ENCODE measurements around the gene ENOX2.

ENOX2 gene

DNA sequence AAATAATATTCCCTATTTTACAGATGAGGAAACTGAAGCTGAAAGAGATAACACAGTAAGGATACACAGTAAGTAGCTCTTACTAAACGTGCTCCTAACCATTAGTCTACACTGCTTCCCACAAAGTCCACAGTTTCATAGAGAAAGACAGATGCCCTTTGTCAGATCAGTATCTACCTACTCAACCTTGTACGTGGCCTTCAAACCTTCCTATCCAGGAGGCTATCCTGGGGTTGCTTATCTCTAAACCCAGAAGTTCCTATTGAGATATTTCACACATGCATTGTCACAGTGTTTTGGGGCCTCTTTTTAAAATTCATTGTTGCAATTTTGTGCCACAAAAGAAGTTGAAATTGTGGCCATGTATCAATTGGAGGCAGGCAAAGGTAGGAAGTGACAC lies 208.0 kb downstream of the ENOX2 start:
- H3K4me1 ChIP-seq (ENCODE audit: control insufficient read depth in 1 of 2, insufficient read depth in 1 of 2, low read depth in 1 of 2, low read length in 1 of 2), result no peaks in the 10 kb centered on the region
- no peak overlapping the region for H3K27ac ChIP-seq
- TF ChIP-seq, protein P1, sequence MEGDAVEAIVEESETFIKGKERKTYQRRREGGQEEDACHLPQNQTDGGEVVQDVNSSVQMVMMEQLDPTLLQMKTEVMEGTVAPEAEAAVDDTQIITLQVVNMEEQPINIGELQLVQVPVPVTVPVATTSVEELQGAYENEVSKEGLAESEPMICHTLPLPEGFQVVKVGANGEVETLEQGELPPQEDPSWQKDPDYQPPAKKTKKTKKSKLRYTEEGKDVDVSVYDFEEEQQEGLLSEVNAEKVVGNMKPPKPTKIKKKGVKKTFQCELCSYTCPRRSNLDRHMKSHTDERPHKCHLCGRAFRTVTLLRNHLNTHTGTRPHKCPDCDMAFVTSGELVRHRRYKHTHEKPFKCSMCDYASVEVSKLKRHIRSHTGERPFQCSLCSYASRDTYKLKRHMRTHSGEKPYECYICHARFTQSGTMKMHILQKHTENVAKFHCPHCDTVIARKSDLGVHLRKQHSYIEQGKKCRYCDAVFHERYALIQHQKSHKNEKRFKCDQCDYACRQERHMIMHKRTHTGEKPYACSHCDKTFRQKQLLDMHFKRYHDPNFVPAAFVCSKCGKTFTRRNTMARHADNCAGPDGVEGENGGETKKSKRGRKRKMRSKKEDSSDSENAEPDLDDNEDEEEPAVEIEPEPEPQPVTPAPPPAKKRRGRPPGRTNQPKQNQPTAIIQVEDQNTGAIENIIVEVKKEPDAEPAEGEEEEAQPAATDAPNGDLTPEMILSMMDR (IDR thresholded peaks at IDR 0.05), result no peak
- no peaks in the 10 kb centered on the region for H3K27me3 ChIP-seq
- no peaks in the 10 kb centered on the region for H3K36me3 ChIP-seq
- H3K9me3 ChIP-seq, result no peaks in the 10 kb centered on the region
- H3K4me3 ChIP-seq (ENCODE audit: low read depth in 1 of 2, low read length in 1 of 2), result no peak overlapping the region

DNA sequence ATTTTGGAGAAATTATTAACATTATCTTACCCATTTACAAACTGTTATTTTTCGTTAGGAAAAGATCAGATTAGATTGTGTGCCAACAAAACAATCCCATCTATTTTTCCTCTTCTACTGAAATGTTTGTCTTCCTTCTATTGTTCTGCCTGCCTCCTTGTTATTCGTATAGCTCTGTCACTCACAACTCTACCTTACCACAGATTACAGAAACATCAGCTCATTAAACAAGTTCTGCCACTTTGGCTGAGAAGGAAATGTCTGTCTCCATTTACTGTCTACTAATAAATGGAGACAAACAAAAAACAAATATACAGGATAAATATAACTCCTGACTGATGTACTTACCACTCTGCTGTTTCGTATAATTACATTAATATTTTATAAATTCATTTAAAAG lies 211.4 kb downstream of the ENOX2 start:
- Histone ChIP-seq H3K27ac (no peak overlapping the region), H3K4me3 (ENCODE audit: low read depth in 1 of 2, low read length in 1 of 2) (no peak overlapping the region), H3K27me3 (no peaks in the 10 kb centered on the region), H3K9me3 (no peaks in the 10 kb centered on the region), H3K4me1 (ENCODE audit: control insufficient read depth in 1 of 2, insufficient read depth in 1 of 2, low read depth in 1 of 2, low read length in 1 of 2) (peaks cover 2 to 7% of the 10 kb centered on the region in 2 experiments), H3K36me3 (no peaks in the 10 kb centered on the region)
- TF ChIP-seq, protein P1 (IDR thresholded peaks at IDR 0.05), result no peak

DNA sequence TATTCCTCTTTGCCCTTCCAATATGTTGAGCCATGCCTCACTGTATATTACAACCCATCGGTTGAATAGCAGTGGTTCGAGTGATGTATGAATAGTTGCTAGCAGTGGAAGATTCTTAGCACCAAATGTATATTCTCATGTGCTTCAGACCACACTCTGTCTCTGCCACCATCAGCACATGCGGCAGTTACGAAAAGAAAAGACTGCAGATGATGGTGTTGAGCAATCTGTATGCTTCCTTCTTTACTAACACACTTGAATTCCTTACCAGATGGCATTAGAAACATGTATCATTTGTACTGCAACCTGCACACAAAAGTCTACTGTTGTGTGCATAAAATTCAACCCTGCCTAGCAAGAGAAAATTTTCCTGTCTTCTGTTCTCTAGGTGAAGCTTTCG lies 214.6 kb downstream of the ENOX2 start:
- TF ChIP-seq, protein P1 (IDR thresholded peaks at IDR 0.05), result no peak
- H3K4me3 ChIP-seq (ENCODE audit: low read depth in 1 of 2, low read length in 1 of 2), result no peak overlapping the region
- H3K27me3 ChIP-seq, result no peaks in the 10 kb centered on the region
- peaks cover 2 to 7% of the 10 kb centered on the region in 2 experiments for H3K4me1 ChIP-seq (ENCODE audit: control insufficient read depth in 1 of 2, insufficient read depth in 1 of 2, low read depth in 1 of 2, low read length in 1 of 2)
- H3K36me3 ChIP-seq, result no peaks in the 10 kb centered on the region
- no peak overlapping the region for H3K27ac ChIP-seq
- no peaks in the 10 kb centered on the region for H3K9me3 ChIP-seq

DNA sequence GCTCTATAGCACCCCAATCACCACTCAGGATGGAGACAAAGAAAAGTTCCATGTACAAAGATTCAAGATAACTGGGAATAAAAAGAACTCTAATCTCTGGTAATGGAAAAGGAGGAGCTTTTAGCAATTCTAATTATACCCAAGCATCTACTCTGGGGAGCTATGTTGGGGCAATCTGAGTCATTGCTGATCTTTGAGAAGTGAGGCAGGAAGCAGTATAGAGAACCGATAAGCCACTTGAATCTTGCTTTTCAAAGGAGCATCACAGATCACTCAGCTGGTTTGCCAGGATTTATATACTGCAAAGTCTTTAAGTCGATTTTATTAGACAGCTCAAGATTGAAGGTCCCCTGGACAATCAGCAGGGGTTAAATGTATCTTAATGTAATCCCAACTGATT lies 220.0 kb downstream of the ENOX2 start:
- H3K27ac ChIP-seq, result no peak overlapping the region
- H3K36me3 ChIP-seq, result no peaks in the 10 kb centered on the region
- H3K9me3 ChIP-seq, result no peaks in the 10 kb centered on the region
- TF ChIP-seq, protein P1 (IDR thresholded peaks at IDR 0.05), result no peak
- no peaks in the 10 kb centered on the region for H3K4me1 ChIP-seq (ENCODE audit: control insufficient read depth in 1 of 2, insufficient read depth in 1 of 2, low read depth in 1 of 2, low read length in 1 of 2)
- H3K27me3 ChIP-seq, result no peaks in the 10 kb centered on the region
- no peak overlapping the region for H3K4me3 ChIP-seq (ENCODE audit: low read depth in 1 of 2, low read length in 1 of 2)

DNA sequence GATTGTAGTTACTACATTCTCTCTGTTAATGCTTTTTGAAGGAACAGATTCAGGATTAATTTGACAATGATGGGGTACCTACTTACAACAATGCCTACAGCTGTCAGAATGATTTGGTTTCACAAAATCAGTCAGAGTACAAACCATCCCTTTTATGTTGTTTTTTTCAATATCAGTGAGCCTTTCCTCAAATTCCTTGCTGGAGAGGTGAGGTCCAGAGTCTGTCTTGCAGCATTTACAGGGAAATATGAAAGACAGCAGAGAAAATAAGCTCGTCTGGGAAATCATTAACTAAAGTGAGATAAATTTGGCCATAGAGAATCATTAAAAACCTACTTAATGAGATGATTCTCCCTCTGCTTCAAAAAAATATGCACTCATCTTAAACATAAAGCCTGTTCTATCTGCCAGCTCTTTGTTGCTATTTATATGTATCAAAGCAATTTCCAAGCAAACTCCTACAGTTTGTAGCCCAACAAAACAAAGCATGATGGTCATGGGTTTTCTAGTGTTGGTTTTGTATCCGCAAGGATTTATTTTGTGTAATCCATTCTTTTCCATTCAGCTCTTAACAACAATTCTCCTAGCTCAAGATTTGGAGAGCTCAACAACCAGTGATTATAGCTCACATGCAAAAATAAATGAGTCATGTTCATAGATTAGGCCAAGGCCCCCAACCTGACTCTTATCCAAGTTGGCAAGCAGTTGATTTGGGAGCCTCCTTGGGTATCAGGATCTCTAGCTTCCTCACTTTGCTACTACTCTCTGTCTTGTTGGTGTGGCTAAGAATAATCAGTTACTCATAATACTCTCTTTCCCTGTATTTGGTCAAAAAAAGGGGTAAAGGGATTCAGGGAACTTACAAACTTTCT lies 222.6 kb downstream of the ENOX2 start:
- no peaks in the 10 kb centered on the region for H3K27me3 ChIP-seq
- H3K27ac ChIP-seq, result no peak overlapping the region
- H3K4me3 ChIP-seq (ENCODE audit: low read depth in 1 of 2, low read length in 1 of 2), result no peak overlapping the region
- H3K36me3 ChIP-seq, result no peaks in the 10 kb centered on the region
- no peaks in the 10 kb centered on the region for H3K4me1 ChIP-seq (ENCODE audit: control insufficient read depth in 1 of 2, insufficient read depth in 1 of 2, low read depth in 1 of 2, low read length in 1 of 2)
- TF ChIP-seq, protein P1 (IDR thresholded peaks at IDR 0.05), result no peak
- no peaks in the 10 kb centered on the region for H3K9me3 ChIP-seq
